A549 (cell line): ENCODE results near the gene TPRG1. TPM values are rescaled to one million over a fixed set of nuclear protein-coding genes. Genes with fewer than 3 reads are reported as not detected.
A peak's percentile ranks its signal among the peaks of the same experiment; 100 is the strongest.

Source experiments
- ATAC-seq, 2 experiments: fragments of 200-7000 bp in 1 of 2; fragments of >200 bp in 1 of 2; cut with Nextera tagmentation in 1 of 2; cut with Tn5 transposase in 1 of 2; 3 replicates each; pipeline versions ENCODE4 v1.8.0 to v1.9.1; 2018 to 2020; ENCODE audit warnings: mild to moderate bottlenecking in 1 of 2, moderate library complexity in 1 of 2
- CTCF ChIA-PET: fragments of 300-600 bp; sonication (Branson Sonifier 250); formaldehyde crosslinking; extraction: SDS; loops from one replicate; lab custom pipeline; 2021; ENCODE audit warnings: antibody characterized with exemption, inconsistent platforms; lab: Yijun Ruan, JAX
- POLR2A ChIA-PET: fragments of 350-600 bp; formaldehyde crosslinking; extraction: SDS; loops from one replicate; lab custom pipeline; 2021; ENCODE audit warnings: antibody characterized with exemption, inconsistent platforms; lab: Yijun Ruan, JAX
- DNase-seq, 2 experiments: peaks; one replicate each; pipeline versions ENCODE4 v3.0.0 to v3.0.0-alpha.2; 2011 to 2016; ENCODE audit warnings: low read depth in 1 of 2, low spot score in 1 of 2
- FAIRE-seq: peaks from 2 replicates; lab custom pipeline; 2011; peaks lifted over from hg19 to GRCh38; lab: Jason Lieb, UNC
- H3K27ac ChIP-seq, 2 experiments: fragments of >200 bp; sonication (Bioruptor Twin); formaldehyde crosslinking; 3 replicates each; pipeline ENCODE4 v1.5.1; 2016 to 2017
- H3K4me1 ChIP-seq: fragments of >200 bp; sonication (Bioruptor Twin); formaldehyde crosslinking; 3 replicates; pipeline ENCODE4 v1.6.1; 2016
- H3K4me2 ChIP-seq: fragments of >200 bp; sonication (Bioruptor Twin); formaldehyde crosslinking; 3 replicates; pipeline ENCODE4 v1.6.1; 2016
- H3K4me3 ChIP-seq: fragments of >200 bp; sonication (Bioruptor Twin); formaldehyde crosslinking; 3 replicates; pipeline ENCODE4 v1.5.1; 2016
- H3K9me3 ChIP-seq: fragments of >200 bp; sonication (Bioruptor Twin); formaldehyde crosslinking; 3 replicates; pipeline ENCODE4 v1.6.1; 2016
- ATOH8 ChIP-seq: fragments of 250-450 bp; sonication (Bioruptor Pico); IDR thresholded peaks from 2 replicates; pipeline ENCODE4 v1.5.0; 2020; ENCODE audit warnings: low read depth, mild to moderate bottlenecking, moderate library complexity
- BCL3 ChIP-seq: fragments of >200 bp; sonication (Bioruptor Twin); formaldehyde crosslinking; IDR thresholded peaks from 3 replicates; pipeline ENCODE4 v1.6.1; 2016
- BHLHE40 ChIP-seq: IDR thresholded peaks from 2 replicates; pipeline ENCODE4 v1.6.1; 2012; ENCODE audit warnings: low read depth, low read length, inconsistent platforms
- CBX8 ChIP-seq: fragments of 200-600 bp; sonication (generic); IDR thresholded peaks from 2 replicates; pipeline ENCODE4 v1.6.1; 2016
- CEBPB ChIP-seq, 2 experiments: fragments of >200 bp in 1 of 2; sonication (Bioruptor Twin) in 1 of 2; formaldehyde crosslinking in 1 of 2; IDR thresholded peaks; 2 replicates each; pipeline ENCODE4 v1.6.1; 2012 to 2016
- EHF ChIP-seq: fragments of 250-450 bp; sonication (Bioruptor Pico); IDR thresholded peaks from 2 replicates; pipeline ENCODE4 v1.5.0; 2020; ENCODE audit warnings: mild to moderate bottlenecking
- ELK1 ChIP-seq: fragments of 150-350 bp; IDR thresholded peaks from 2 replicates; pipeline ENCODE4 v1.6.1; 2014; ENCODE audit warnings: low read depth, mild to moderate bottlenecking, low read length
- EP300 ChIP-seq, 2 experiments: fragments of >200 bp; sonication (Bioruptor Twin); formaldehyde crosslinking; IDR thresholded peaks; 2 replicates in 1 of 2; 3 replicates in 1 of 2; pipeline ENCODE4 v1.6.1; 2016 to 2017
- FOSB ChIP-seq: fragments of 250-450 bp; sonication (Bioruptor Pico); IDR thresholded peaks from 2 replicates; pipeline ENCODE4 v1.5.0; 2020; ENCODE audit warnings: mild to moderate bottlenecking, moderate library complexity
- FOSL2 ChIP-seq, 2 experiments: fragments of 450-650 bp in 1 of 2; fragments of >200 bp in 1 of 2; sonication (Bioruptor Twin) in 1 of 2; formaldehyde crosslinking; IDR thresholded peaks; 2 replicates each; pipeline versions ENCODE4 v1.5.0 to v1.6.1; 2016 to 2020; ENCODE audit warnings: mild to moderate bottlenecking in 1 of 2, moderate library complexity in 1 of 2
- FOXS1 ChIP-seq: fragments of 250-450 bp; sonication (Bioruptor Pico); IDR thresholded peaks from 2 replicates; pipeline ENCODE4 v1.5.0; 2020; ENCODE audit warnings: mild to moderate bottlenecking, moderate library complexity
- GATA3 ChIP-seq: IDR thresholded peaks from 2 replicates; pipeline ENCODE4 v1.6.1; 2012; ENCODE audit warnings: borderline replicate concordance
- HDAC2 ChIP-seq: fragments of 200-600 bp; sonication (generic); IDR thresholded peaks from 2 replicates; pipeline ENCODE4 v1.6.1; 2016
- HES2 ChIP-seq: fragments of >200 bp; sonication (Bioruptor Twin); formaldehyde crosslinking; IDR thresholded peaks from 2 replicates; pipeline ENCODE4 v1.6.1; 2016
- HOXB13 ChIP-seq: fragments of 250-450 bp; sonication (Bioruptor Pico); IDR thresholded peaks from 2 replicates; pipeline ENCODE4 v1.5.0; 2020; ENCODE audit warnings: low read depth, mild to moderate bottlenecking, moderate library complexity
- JUNB ChIP-seq: fragments of >200 bp; sonication (Bioruptor Twin); formaldehyde crosslinking; IDR thresholded peaks from 2 replicates; pipeline ENCODE4 v1.6.1; 2016
- KDM1A ChIP-seq: fragments of 200-600 bp; sonication (generic); IDR thresholded peaks from 2 replicates; pipeline ENCODE4 v1.6.1; 2016; ENCODE audit warnings: low read depth, mild to moderate bottlenecking
- KDM5A ChIP-seq: fragments of 200-600 bp; sonication (generic); IDR thresholded peaks from 2 replicates; pipeline ENCODE4 v1.6.1; 2016; ENCODE audit warnings: antibody characterized with exemption, mild to moderate bottlenecking
- MYC ChIP-seq: IDR thresholded peaks from 2 replicates; pipeline ENCODE4 v1.6.1; 2012; ENCODE audit warnings: mild to moderate bottlenecking, inconsistent platforms, low read length, improper control_type of control experiment, borderline replicate concordance
- NFE2L2 ChIP-seq: fragments of 150-350 bp; conservative IDR thresholded peaks from 2 replicates; pipeline ENCODE4 v1.6.1; 2014; ENCODE audit warnings: low read length
- NR3C1 ChIP-seq: fragments of >200 bp; sonication (Bioruptor Twin); formaldehyde crosslinking; IDR thresholded peaks from 3 replicates; pipeline ENCODE4 v1.6.1; 2017
- POLR2A ChIP-seq: IDR thresholded peaks from 2 replicates; pipeline ENCODE4 v1.6.1; 2012; ENCODE audit warnings: mild to moderate bottlenecking, low read length
- RARB ChIP-seq: fragments of 250-450 bp; sonication (Bioruptor Pico); IDR thresholded peaks from 2 replicates; pipeline ENCODE4 v1.8.0; 2021; ENCODE audit warnings: mild to moderate bottlenecking, moderate library complexity
- RCOR1 ChIP-seq: fragments of 150-350 bp; IDR thresholded peaks from 2 replicates; pipeline ENCODE4 v1.6.1; 2014; ENCODE audit warnings: antibody characterized with exemption, low read length, low read depth
- REST ChIP-seq: fragments of 200-600 bp; sonication (generic); IDR thresholded peaks from 2 replicates; pipeline ENCODE4 v1.6.1; 2016; ENCODE audit warnings: antibody characterized with exemption, mild to moderate bottlenecking, moderate library complexity
- RNF2 ChIP-seq: fragments of 200-600 bp; sonication (generic); IDR thresholded peaks from 2 replicates; pipeline ENCODE4 v1.6.1; 2016; ENCODE audit warnings: low read depth, mild to moderate bottlenecking, antibody characterized with exemption, moderate library complexity, borderline replicate concordance
- SMC3 ChIP-seq: fragments of >200 bp; sonication (Bioruptor Twin); formaldehyde crosslinking; IDR thresholded peaks from 3 replicates; pipeline ENCODE4 v1.6.1; 2018; ENCODE audit warnings: inconsistent platforms
- WGBS: methylation state at CpG from one replicate; pipeline ENCODE4 v1.1.6; 2017; ENCODE audit errors: missing lambda C conversion rate; 5-methylcytosine and 5-hydroxymethylcytosine counted together
- polyA plus RNA-seq, 4 experiments: library from polyadenylated mRNA; depleted of rRNA in 3 of 4; stranded (reverse); fragments of >200 nt; fragmentation: RNase III in 1 of 4; extraction: RNeasy Plus Mini Kit Qiagen cat#74134 plus additional on column Dnase treatment in 1 of 4; gene quantifications; 2 replicates in 3 of 4; 3 replicates in 1 of 4; pipeline ENCODE4 v1.2.3, GENCODE V29; 2011 to 2017

TPRG1 gene
- polyA plus RNA-seq, 2 of the 4 experiments (the other 2 are of a cell fraction): 0.21 to 1.1 TPM

GRCh38 chr3:189166321-189166720 lies 5.5 kb upstream of the TPRG1 start:
- H3K27ac ChIP-seq: no peak overlapping the region
- CTCF ChIA-PET: no interaction called here
- POLR2A ChIA-PET: no interaction called here
- WGBS: 86% methylated on average over 5 of the region's 5 CpGs
- TF ChIP-seq EHF (no peak), RCOR1 (no peak), CBX8 (no peak), KDM1A (no peak), FOSL2 (IDR thresholded peaks at IDR 0.05) (no peak), FOSL2 (CRISPR knock-in tag; IDR thresholded peaks at IDR 0.05) (no peak), HES2 (no peak), GATA3 (no peak), SMC3 (no peak), NFE2L2 (no peak), POLR2A (no peak), FOSB (no peak), NR3C1 (no peak), ATOH8 (CRISPR knock-in tag) (no peak), HDAC2 (no peak), ELK1 (no peak)
- TF ChIP-seq, all 56 proteins: peak for 0
- no peaks in the 10 kb centered on the region for H3K9me3 ChIP-seq
- H3K4me3 ChIP-seq: no peak overlapping the region
- ATAC-seq (no peak), FAIRE-seq (no peak), DNase-seq (no peak)
- H3K4me2 ChIP-seq: no peak overlapping the region
- no peaks in the 10 kb centered on the region for H3K4me1 ChIP-seq

- H3K9me3 ChIP-seq: no peaks in the 10 kb centered on the region
- CTCF ChIA-PET: no interaction called here
- DNase-seq (peak; percentile 8 to 14), FAIRE-seq (no peak), ATAC-seq (no peak)
- no peak for TF ChIP-seq HOXB13 (CRISPR knock-in tag)
- TF ChIP-seq, all 56 proteins: peak for 0
- Histone ChIP-seq H3K4me3 (no peak overlapping the region), H3K4me2 (no peak overlapping the region), H3K27ac (no peak overlapping the region), H3K4me1 (no peaks in the 10 kb centered on the region)
- POLR2A ChIA-PET: no interaction called here
- 70% methylated on average over 5 of the region's 5 CpGs for WGBS
These were observed 4.6 kb upstream of the TPRG1 start for GRCh38 chr3:189167027-189167766.

GRCh38 chr3:189168711-189169110 lies 3.1 kb upstream of the TPRG1 start:
- Histone ChIP-seq H3K27ac (no peak overlapping the region), H3K9me3 (no peaks in the 10 kb centered on the region), H3K4me1 (no peaks in the 10 kb centered on the region), H3K4me3 (no peak overlapping the region), H3K4me2 (no peak overlapping the region)
- POLR2A ChIA-PET: no interaction called here
- CTCF ChIA-PET: no interaction called here
- FAIRE-seq (no peak), DNase-seq (no peak), ATAC-seq (no peak)
- 100% methylated on average over 1 of the region's 1 CpG for WGBS
- no peak for TF ChIP-seq JUNB
- TF ChIP-seq HOXB13 (CRISPR knock-in tag): no peak
- no peak for TF ChIP-seq RNF2
- TF ChIP-seq BHLHE40: no peak
- no peak for TF ChIP-seq EP300 (IDR thresholded peaks at IDR 0.05)
- no peak for TF ChIP-seq KDM5A
- TF ChIP-seq RARB (CRISPR knock-in tag): no peak
- TF ChIP-seq MYC: no peak
- TF ChIP-seq FOXS1 (CRISPR knock-in tag): no peak
- TF ChIP-seq REST: no peak
- no peak for TF ChIP-seq BCL3
- TF ChIP-seq EHF: no peak
- no peak for TF ChIP-seq ELK1
- TF ChIP-seq CEBPB (IDR thresholded peaks at IDR 0.05): no peak
